ENCODE results near the gene STK38.

- no peak for TF ChIP-seq MAFK (IDR thresholded peaks at IDR 0.05; ENCODE audit: partially characterized antibody)
- no peak for TF ChIP-seq CTCF (IDR thresholded peaks at IDR 0.05)
- no peak for TF ChIP-seq E2F6 (IDR thresholded peaks at IDR 0.05; ENCODE audit: borderline replicate concordance, low read depth)
- no peak for TF ChIP-seq MAX (IDR thresholded peaks at IDR 0.05)
- TF ChIP-seq NR3C1 (IDR thresholded peaks at IDR 0.05), result no peak
- no peak for TF ChIP-seq ZFP36 (IDR thresholded peaks at IDR 0.05; ENCODE audit: borderline replicate concordance, partially characterized antibody)
- no peak for TF ChIP-seq POLR2A (IDR thresholded peaks at IDR 0.05; ENCODE audit: low read length)
- no peak for TF ChIP-seq EP300 (IDR thresholded peaks at IDR 0.05)
- TF ChIP-seq PBX3 (IDR thresholded peaks at IDR 0.05), result no peak
- TF ChIP-seq RAD21 (conservative IDR thresholded peaks at IDR 0.05 in 1 of 2, IDR thresholded peaks at IDR 0.05 in 1 of 2), result no peak
- no peak for TF ChIP-seq REST (IDR thresholded peaks at IDR 0.05)
- no peak for TF ChIP-seq EHMT2 (IDR thresholded peaks at IDR 0.05; ENCODE audit: low read depth)
These were observed 43.1 kb downstream of the STK38 start for GRCh38 chr6:36504181-36504580.

Data from A549 (cell line).